ENCODE measurements around the gene HOXA2.

The HOXA2 gene

GRCh38 chr7:27115221-27116026 lies 12.9 kb upstream of the HOXA2 start:
- H3K27ac ChIP-seq: peak overlapping the region in 6 of 21 experiments; percentile 16 to 66 (median 46)
- H3K4me3 ChIP-seq: peak overlapping the region in 1 of 7 experiments; percentile 2

- H3K27ac ChIP-seq: peak overlapping the region in 1 of 21 experiments; percentile 58
- H3K4me3 ChIP-seq: no peak overlapping the region
Observed at GRCh38 chr7:27114881-27115220, 12.4 kb upstream of the HOXA2 start.

- H3K27ac ChIP-seq: peak overlapping the region in 17 of 21 experiments; percentile 37 to 88 (median 77)
- peak overlapping the region; percentile 21 to 47 (median 38) for H3K4me3 ChIP-seq
Observed at GRCh38 chr7:27113991-27114769, 11.7 kb upstream of the HOXA2 start.

- Histone ChIP-seq H3K4me3 (peak overlapping the region; percentile 21 to 47 (median 38)), H3K27ac (peak overlapping the region in 18 of 21 experiments; percentile 37 to 88 (median 78))
Observed at GRCh38 chr7:27112955-27113949, 10.8 kb upstream of the HOXA2 start.

- peak overlapping the region in 1 of 21 experiments; percentile 83 for H3K27ac ChIP-seq
Observed at GRCh38 chr7:27112361-27112760, 9.9 kb upstream of the HOXA2 start.

GRCh38 chr7:27111751-27112277 lies 9.3 kb upstream of the HOXA2 start:
- H3K4me3 ChIP-seq: no peak overlapping the region
- H3K27ac ChIP-seq: peak overlapping the region in 4 of 21 experiments; percentile 15 to 58 (median 33)

More at GRCh38 chr7:27112361-27112760, 9.9 kb upstream of the HOXA2 start:
- H3K4me3 ChIP-seq: peak overlapping the region in 1 of 7 experiments; percentile 46

GRCh38 chr7:27111042-27111750 lies 8.7 kb upstream of the HOXA2 start:
- H3K4me3 ChIP-seq: peak overlapping the region in 2 of 7 experiments; percentile 24 to 28
- peak overlapping the region in 6 of 21 experiments; percentile 13 to 67 (median 46) for H3K27ac ChIP-seq

- Histone ChIP-seq H3K4me3 (peak overlapping the region in 5 of 7 experiments; percentile 3 to 28 (median 10)), H3K27ac (peak overlapping the region in 8 of 21 experiments; percentile 13 to 67 (median 50))
Observed at GRCh38 chr7:27110186-27111031, 7.9 kb upstream of the HOXA2 start.

GRCh38 chr7:27109466-27110185 lies 7.1 kb upstream of the HOXA2 start:
- peak overlapping the region in 2 of 21 experiments; percentile 50 to 66 for H3K27ac ChIP-seq

GRCh38 chr7:27108390-27109127 lies 6.1 kb upstream of the HOXA2 start:
- peak overlapping the region in 3 of 7 experiments; percentile 6 to 15 (median 13) for H3K4me3 ChIP-seq
- H3K27ac ChIP-seq: peak overlapping the region in 11 of 21 experiments; percentile 5 to 74 (median 54)

More at GRCh38 chr7:27109466-27110185, 7.1 kb upstream of the HOXA2 start:
- H3K4me3 ChIP-seq: no peak overlapping the region

- peak overlapping the region in 11 of 21 experiments; percentile 5 to 74 (median 54) for H3K27ac ChIP-seq
Observed at GRCh38 chr7:27107391-27108381, 5.2 kb upstream of the HOXA2 start.

GRCh38 chr7:27106901-27107240 lies 4.4 kb upstream of the HOXA2 start:
- Histone ChIP-seq H3K27ac (peak overlapping the region in 5 of 21 experiments; percentile 8 to 74 (median 28)), H3K4me3 (peak overlapping the region in 2 of 7 experiments; percentile 9 to 29)

More at GRCh38 chr7:27107391-27108381, 5.2 kb upstream of the HOXA2 start:
- H3K4me3 ChIP-seq: peak overlapping the region in 3 of 7 experiments; percentile 6 to 15 (median 13)

- Histone ChIP-seq H3K27ac (peak overlapping the region in 6 of 21 experiments; percentile 8 to 74 (median 20)), H3K4me3 (peak overlapping the region in 2 of 7 experiments; percentile 9 to 29)
Observed at GRCh38 chr7:27106181-27106900, 3.9 kb upstream of the HOXA2 start.
